Measurements from ENCODE around the gene SCO1.

Gene SCO1

GRCh38 chr17:10697092-10698081 is at the start of gene SCO1, which contains the start of gene ADPRM:
SCO1 (minus strand) TSS chr17:10697533; CDS start chr17:10697507, 26 bp downstream.
ADPRM (plus strand) TSS chr17:10697594; CDS start chr17:10704927, 7,333 bp downstream.
- Histone ChIP-seq H3K9ac (ENCODE audit: low read length) (peak within 1 kb of the TSS; percentile 90), H3F3A (ENCODE audit: insufficient read depth, low read length) (no peaks in the 10 kb centered on the region), H3K27me3 (ENCODE audit: insufficient read depth, low read length) (no peaks in the 10 kb centered on the region), H3K79me2 (ENCODE audit: insufficient read depth, low read length) (peaks cover 44% of the 10 kb centered on the region), H3K4me1 (ENCODE audit: insufficient read depth, low read length, severe bottlenecking) (peaks cover 32% of the 10 kb centered on the region), H3K4me3 (ENCODE audit: low read depth, low read length, poor library complexity, severe bottlenecking) (peak within 1 kb of the TSS; percentile 83), H4K20me1 (ENCODE audit: insufficient read depth, low read length) (no peaks in the 10 kb centered on the region), H3K27ac (ENCODE audit: low read depth, low read length, poor library complexity, severe bottlenecking) (peak within 1 kb of the TSS; percentile 80), H3K4me2 (ENCODE audit: low read length) (peak within 1 kb of the TSS; percentile 99), H3K9me3 (ENCODE audit: low read length) (no peaks in the 10 kb centered on the region), H2AFZ (ENCODE audit: low read length) (0 out of 2 replicates have a peak within 1 kb of the TSS, but pooled peaks have one; percentile 42), H3K36me3 (ENCODE audit: insufficient read depth, low read length) (peaks cover 32% of the 10 kb centered on the region), H3K9me2 (ENCODE audit: low read depth, low read length) (no peaks in the 10 kb centered on the region)
- TF ChIP-seq CTCF (IDR thresholded peaks at IDR 0.05; ENCODE audit: low read length): peak; percentile 28
- TF ChIP-seq EZH2 (IDR thresholded peaks at IDR 0.05; ENCODE audit: borderline replicate concordance, low read length): no peak

DNA sequence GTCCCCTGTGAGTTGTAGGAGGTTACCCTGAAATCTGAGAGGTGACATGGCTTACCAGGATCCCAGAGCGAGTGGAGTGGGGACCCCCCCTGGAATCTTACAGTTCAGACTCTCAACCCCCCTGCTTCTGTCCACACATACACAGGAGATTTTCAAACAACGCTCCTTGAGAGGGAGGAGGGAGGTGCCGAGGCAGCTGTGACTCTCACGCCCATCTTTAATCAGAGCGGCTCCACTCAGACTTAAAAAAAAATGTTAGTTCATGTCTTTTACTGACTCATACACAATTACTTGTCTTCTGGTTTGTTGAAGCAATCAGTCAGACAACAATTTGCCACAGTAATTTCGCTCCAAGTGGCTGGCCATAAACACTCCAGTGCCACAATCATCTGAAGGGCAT is 47.9 kb upstream of the SCO1 start:
- no peak overlapping the region for H3K9ac ChIP-seq (ENCODE audit: low read length)

DNA sequence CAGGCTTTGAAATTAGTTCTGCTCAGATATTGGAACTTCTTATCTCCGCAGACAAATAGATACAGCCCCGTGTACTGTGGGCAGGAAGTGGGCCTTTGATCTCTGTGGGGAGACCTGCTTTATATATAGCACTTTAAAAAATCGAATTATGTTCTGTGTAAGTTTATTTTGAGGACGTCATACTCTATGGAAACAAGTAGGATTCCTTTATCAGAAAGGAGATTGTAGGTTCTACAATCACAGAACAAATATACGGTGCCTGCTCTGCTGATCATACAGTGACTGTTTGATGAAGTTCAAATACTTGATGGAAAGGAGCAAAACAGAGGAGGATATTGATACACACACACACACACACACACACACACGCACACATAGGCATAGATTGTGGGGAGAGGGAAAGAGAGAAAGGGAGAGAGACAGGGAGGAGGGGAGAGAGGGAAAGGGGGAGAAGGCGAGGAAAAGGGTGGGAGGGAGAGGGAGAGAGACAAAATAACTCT is 47.2 kb upstream of the SCO1 start:
- Histone ChIP-seq H3K9me3 (ENCODE audit: low read length) (no peaks in the 10 kb centered on the region), H3K9ac (ENCODE audit: low read length) (no peak overlapping the region), H3K4me3 (ENCODE audit: low read depth, low read length, poor library complexity, severe bottlenecking) (no peak overlapping the region), H3K4me2 (ENCODE audit: low read length) (no peak overlapping the region), H4K20me1 (ENCODE audit: insufficient read depth, low read length) (no peaks in the 10 kb centered on the region), H3K4me1 (ENCODE audit: insufficient read depth, low read length, severe bottlenecking) (no peaks in the 10 kb centered on the region), H3F3A (ENCODE audit: insufficient read depth, low read length) (no peaks in the 10 kb centered on the region), H3K79me2 (ENCODE audit: insufficient read depth, low read length) (no peaks in the 10 kb centered on the region), H3K27me3 (ENCODE audit: insufficient read depth, low read length) (no peaks in the 10 kb centered on the region; the same call in 1 of the 2 replicates), H2AFZ (ENCODE audit: low read length) (no peak overlapping the region), H3K36me3 (ENCODE audit: insufficient read depth, low read length) (no peaks in the 10 kb centered on the region), H3K9me2 (ENCODE audit: low read depth, low read length) (no peaks in the 10 kb centered on the region), H3K27ac (ENCODE audit: low read depth, low read length, poor library complexity, severe bottlenecking) (no peak overlapping the region)
- TF ChIP-seq CTCF (IDR thresholded peaks at IDR 0.05; ENCODE audit: low read length) (no peak), EZH2 (IDR thresholded peaks at IDR 0.05; ENCODE audit: borderline replicate concordance, low read length) (no peak)

More for the DNA sequence above, 47.9 kb upstream of the SCO1 start:
- no peaks in the 10 kb centered on the region for H3F3A ChIP-seq (ENCODE audit: insufficient read depth, low read length)
- no peak overlapping the region for H3K4me2 ChIP-seq (ENCODE audit: low read length)
- no peaks in the 10 kb centered on the region for H3K79me2 ChIP-seq (ENCODE audit: insufficient read depth, low read length)
- H3K9me2 ChIP-seq (ENCODE audit: low read depth, low read length): no peaks in the 10 kb centered on the region
- H3K4me3 ChIP-seq (ENCODE audit: low read depth, low read length, poor library complexity, severe bottlenecking): no peak overlapping the region
- H3K9me3 ChIP-seq (ENCODE audit: low read length): no peaks in the 10 kb centered on the region
- H2AFZ ChIP-seq (ENCODE audit: low read length): no peak overlapping the region
- H3K4me1 ChIP-seq (ENCODE audit: insufficient read depth, low read length, severe bottlenecking): no peaks in the 10 kb centered on the region
- H4K20me1 ChIP-seq (ENCODE audit: insufficient read depth, low read length): no peaks in the 10 kb centered on the region
- no peak overlapping the region for H3K27ac ChIP-seq (ENCODE audit: low read depth, low read length, poor library complexity, severe bottlenecking)
- no peaks in the 10 kb centered on the region for H3K27me3 ChIP-seq (ENCODE audit: insufficient read depth, low read length)
- no peak for TF ChIP-seq EZH2 (IDR thresholded peaks at IDR 0.05; ENCODE audit: borderline replicate concordance, low read length)
- TF ChIP-seq CTCF (IDR thresholded peaks at IDR 0.05; ENCODE audit: low read length): no peak
- no peaks in the 10 kb centered on the region for H3K36me3 ChIP-seq (ENCODE audit: insufficient read depth, low read length)
